ENCODE data around the gene PLK5.
"Not testable (repeated sequence)": the region's sequence is repeated elsewhere in the genome, so short reads cannot be mapped to it uniquely, and the experiment has no call there.

PLK5 gene

DNA sequence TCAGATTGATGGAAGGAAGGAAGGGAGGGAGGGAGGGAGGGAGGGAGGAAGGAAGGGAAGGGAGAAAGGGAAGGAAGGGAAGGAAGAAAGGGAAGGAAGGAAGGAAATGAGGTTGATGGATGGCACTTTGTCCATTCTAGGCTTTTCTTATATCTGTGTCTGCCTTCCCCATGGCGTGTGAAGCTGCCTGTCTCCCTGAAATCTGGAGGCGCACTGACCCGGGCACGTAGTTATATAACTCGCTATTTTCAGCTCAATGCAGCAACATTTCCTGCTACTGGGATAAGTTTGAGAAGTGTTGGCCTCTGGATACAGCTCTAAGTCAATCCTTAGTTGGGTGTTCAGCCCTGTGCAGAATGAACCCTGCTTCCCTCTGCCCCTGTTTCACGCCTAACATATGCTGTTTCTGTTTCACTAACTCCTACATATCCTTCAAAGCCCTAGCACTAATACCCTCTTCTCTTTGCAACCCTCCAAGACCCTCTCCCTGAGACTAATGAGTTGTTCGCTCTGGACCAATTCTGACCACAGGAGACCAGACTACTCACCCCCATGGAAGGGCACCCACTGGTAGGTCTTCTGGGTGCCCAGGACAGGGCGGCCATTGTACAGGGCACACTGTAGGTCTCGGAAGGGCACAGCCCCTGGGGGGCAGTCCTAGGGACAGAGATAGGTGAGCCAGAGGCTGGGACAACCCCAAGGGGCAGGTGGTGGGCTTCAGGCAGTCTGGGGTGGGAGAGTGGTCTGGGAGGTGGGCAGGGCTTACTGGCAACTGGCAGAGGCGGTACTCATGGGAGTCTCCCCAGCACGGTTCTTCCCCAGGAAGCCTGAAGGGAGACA, 14.1 kb upstream of the PLK5 start:
- TF ChIP-seq ZNF274 (IDR thresholded peaks at IDR 0.05; ENCODE audit: low read depth, low read length) = no peak
- no peak overlapping the region for H3K4me3 ChIP-seq (ENCODE audit: low read length)

GRCh38 chr19:1510442-1510806, 13.5 kb upstream of the PLK5 start:
- TF ChIP-seq ZNF274 (IDR thresholded peaks at IDR 0.05; ENCODE audit: low read depth, low read length) = no peak
- H3K4me3 ChIP-seq (ENCODE audit: low read length) = no peak overlapping the region

GRCh38 chr19:1510807-1511206, 13.1 kb upstream of the PLK5 start:
- no peak overlapping the region for H3K4me3 ChIP-seq (ENCODE audit: low read length)
- TF ChIP-seq ZNF274 (IDR thresholded peaks at IDR 0.05; ENCODE audit: low read depth, low read length) = no peak

DNA sequence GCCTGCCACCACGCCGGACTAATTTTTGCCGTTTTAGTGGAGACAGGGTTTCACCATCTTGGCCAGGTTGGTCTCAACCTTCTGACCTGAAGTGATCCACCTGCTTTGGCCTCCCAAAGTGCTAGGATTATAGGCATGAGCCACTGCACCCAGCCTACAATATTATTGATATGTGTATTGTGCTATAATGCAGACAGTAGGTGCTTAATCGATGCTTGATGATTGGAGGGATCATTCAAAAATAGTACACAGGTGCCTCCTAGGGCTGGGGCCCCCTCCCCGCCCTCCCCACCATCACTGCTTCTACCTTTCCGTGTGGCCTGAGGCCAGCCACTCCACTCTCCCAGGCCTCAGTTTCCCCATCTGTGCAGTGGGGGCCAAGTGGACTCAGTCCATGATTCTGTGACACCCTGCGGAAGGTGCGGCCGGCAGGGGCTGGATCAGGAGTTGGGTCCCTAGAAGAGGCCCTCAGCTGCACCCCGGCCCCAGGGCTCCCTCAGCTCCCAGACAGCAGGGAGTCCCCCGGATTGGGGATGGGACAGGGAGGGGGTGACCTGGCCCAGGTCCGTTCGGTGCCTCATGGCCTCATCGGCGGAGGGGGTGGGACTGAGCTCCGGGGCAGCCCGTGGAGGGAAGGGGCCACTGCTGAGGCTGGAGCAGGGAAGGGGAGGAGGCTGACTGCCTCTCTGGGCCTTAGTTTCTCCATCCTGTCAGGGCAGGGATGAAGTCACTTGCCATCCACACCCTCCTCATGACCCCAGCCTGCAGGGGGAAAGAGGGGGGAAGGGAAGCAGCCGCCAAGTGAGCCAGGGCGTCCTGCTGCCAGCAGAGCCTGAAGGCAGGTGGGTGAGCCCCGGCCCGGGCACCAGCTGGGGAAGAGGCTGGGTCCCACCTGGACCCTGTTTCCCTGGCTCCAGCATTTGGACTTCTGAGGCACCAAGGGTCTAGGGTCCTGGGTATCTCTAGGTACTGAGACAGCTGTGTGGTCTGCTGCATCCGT, 12.3 kb upstream of the PLK5 start:
- H3K4me3 ChIP-seq (ENCODE audit: low read length) = no peak overlapping the region
- TF ChIP-seq ZNF274 (IDR thresholded peaks at IDR 0.05; ENCODE audit: low read depth, low read length) = no peak

DNA sequence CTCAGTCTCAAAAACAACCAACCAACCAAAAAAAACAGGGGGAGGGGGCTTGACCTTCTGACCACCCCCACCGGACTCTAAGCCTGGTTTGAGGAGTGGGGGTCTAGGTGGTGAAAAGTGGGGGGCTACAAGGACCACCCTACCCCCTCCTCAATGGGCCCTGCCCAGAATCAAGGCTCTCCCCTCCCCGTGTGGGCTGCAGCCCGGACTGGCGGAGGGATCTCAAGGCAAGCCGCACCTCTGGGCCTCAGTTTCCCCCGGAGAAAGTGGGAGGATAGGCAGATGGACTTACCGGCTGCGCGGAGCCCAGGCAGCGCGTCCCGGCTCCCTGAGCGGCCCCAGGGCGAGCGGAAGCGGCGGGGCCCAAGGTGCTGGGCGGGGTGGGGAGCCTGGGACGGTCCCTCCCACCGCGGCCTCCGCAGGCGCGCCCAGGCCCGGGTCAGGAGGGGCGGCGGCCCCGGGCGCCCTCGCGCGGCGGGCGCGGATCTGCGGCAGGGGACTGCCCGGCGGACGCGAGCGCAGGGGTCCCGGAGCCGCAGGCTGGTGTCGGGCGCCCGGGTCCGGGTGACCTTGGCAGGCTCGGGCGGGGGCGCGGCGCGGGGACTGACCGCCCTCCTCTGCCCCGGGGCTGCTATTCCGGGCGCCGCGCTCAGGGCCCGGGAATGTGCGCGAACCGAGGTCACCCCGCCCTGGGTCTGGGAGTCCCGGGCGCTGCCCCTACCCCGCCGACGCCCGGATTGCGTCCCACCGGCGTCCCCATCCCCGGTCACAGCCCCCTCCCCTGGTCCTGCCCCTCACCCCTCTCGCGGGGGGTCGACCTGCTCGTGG, 11.0 kb upstream of the PLK5 start, which contains the start of gene ADAMTSL5:
ADAMTSL5 (minus strand) TSS at position 349 of the 828 bp plus-strand sequence. CDS start 2,076 bp downstream, outside the sequence.
- TF ChIP-seq ZNF274 (IDR thresholded peaks at IDR 0.05; ENCODE audit: low read depth, low read length) = no peak
- no peak within 1 kb of the TSS for H3K4me3 ChIP-seq (ENCODE audit: low read length)

- no peak for TF ChIP-seq ZNF274 (IDR thresholded peaks at IDR 0.05; ENCODE audit: low read depth, low read length)
- H3K4me3 ChIP-seq (ENCODE audit: low read length) = no peak overlapping the region
Observed at GRCh38 chr19:1513499-1514294, 10.2 kb upstream of the PLK5 start.

DNA sequence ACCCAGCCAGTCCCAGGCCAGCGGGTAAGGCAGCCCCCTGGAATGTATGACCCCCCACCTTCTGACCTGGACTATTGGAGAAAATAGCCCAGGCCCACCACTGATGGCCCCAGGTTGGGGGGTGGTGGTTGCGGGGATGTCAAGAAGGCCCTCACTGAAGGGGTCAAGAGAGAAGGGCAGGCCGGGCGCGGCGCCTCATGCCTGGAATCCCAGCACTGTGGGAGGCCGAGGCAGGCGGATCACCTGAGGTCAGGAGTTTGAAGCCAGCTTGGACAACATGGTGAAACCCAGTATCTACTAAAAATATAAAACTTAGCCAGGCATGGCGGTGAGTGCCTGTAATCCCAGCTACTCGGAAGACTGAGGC, 9.6 kb upstream of the PLK5 start:
- no peak overlapping the region for H3K4me3 ChIP-seq (ENCODE audit: low read length)
- TF ChIP-seq ZNF274 (IDR thresholded peaks at IDR 0.05; ENCODE audit: low read depth, low read length) = no peak

- H3K4me3 ChIP-seq (ENCODE audit: low read length) = no peak overlapping the region
- no peak for TF ChIP-seq ZNF274 (IDR thresholded peaks at IDR 0.05; ENCODE audit: low read depth, low read length)
Observed at GRCh38 chr19:1514986-1515721, 8.7 kb upstream of the PLK5 start.

DNA sequence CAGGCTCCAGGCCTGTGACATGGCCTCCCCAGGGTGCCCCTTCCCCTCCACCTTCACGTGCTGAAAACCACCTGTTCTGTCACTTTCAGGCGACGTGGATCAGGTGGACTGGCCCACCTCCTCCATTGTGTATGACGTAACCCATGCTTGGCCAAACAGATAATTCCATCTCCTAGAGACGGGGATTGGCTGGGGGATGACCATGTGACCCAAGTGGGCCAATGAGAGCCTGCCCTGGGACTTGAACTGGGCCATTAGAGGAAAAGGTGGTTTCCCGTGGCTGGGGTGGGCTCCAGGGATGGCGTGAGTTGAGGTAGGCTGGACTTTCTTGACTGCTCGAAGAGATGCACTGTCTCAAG, 7.5 kb upstream of the PLK5 start:
- no peak for TF ChIP-seq ZNF274 (IDR thresholded peaks at IDR 0.05; ENCODE audit: low read depth, low read length)
- H3K4me3 ChIP-seq (ENCODE audit: low read length) = no peak overlapping the region

DNA sequence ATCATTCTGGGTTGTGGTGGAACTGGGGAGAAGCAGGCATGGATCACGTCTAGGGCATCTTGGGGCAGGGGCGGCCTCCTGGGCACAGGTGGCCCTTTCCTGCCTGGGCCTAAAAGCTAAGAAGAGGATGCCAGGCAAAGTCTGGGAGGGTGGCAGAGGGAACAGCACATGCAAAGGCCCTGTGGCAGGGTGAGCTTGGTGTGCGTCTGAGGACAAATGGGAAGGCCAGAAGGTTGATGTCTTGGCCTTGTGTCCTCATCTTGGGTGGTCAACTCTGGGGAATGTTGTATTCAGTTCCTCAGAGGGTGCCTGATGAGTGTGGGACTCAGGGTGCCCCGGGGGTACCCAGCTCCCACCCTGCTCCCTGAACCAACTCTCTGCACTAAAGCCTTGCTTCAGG, 5.4 kb upstream of the PLK5 start:
- no peak for TF ChIP-seq ZNF274 (IDR thresholded peaks at IDR 0.05; ENCODE audit: low read depth, low read length)

DNA sequence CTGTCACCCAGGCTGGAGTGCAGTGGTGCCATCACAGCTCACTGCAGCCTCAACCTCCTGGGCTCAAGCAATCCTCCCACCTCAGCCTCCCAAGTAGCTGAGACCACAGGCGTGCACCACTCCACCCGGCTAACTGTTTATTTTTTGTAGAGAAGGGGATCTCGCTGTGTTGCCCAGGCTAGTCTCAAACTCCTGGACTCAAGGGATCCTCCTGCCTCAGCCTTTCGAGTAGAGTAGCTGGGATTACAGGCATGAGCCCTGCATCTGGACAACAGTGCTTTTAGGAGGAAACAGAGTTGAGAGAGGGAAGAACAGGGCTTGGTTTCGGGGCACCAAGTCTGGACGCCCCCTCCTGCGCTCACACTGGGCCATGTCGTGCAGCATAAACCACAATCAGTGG, 4.1 kb upstream of the PLK5 start:
- H3K4me3 ChIP-seq (ENCODE audit: low read length) = not testable (repeated sequence)

More for the DNA sequence above, 5.4 kb upstream of the PLK5 start:
- no peak overlapping the region for H3K4me3 ChIP-seq (ENCODE audit: low read length)

DNA sequence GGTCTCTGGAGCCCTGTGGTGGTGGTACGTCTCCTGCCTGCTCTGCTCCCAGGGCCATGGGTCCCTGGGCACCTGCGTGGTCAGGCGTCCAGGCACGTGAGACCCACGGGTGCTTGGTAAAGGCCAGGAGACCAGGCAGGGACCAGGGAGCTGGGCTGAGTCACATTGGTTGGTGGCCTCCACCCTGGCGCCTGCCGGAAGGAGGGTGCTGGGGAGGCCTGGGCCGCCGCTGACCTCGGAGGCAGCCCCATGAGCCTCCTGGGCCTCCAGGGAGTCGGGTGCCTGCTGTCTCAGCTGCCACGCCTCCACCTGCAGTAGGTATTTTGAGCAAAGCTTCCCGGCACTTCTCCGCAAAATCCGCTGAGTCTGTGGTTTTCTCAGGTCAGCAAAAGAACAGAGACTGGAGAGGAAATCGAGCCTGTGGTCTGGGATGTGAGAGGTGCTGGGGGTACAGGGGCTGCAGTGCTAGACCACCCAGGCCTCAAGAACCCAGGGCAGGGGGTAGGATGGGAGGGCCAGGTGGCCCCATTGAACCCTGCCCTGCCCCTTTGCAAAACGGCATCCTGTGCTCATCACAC, 3.6 kb upstream of the PLK5 start:
- TF ChIP-seq ZNF274 (IDR thresholded peaks at IDR 0.05; ENCODE audit: low read depth, low read length) = no peak
- H3K4me3 ChIP-seq (ENCODE audit: low read length) = no peak overlapping the region
